GM18873 (cell line): ENCODE data around the gene PHF11.
"Not testable (repeated sequence)": the region's sequence is repeated elsewhere in the genome, so short reads cannot be mapped to it uniquely, and the experiment has no call there.

Experiments
- ATAC-seq: cut with Tn5 transposase; IDR thresholded peaks from one replicate; pipeline ENCODE4 v1.9.1; 2021; ENCODE audit warnings: mild to moderate bottlenecking, moderate library complexity, moderate number of reproducible peaks; ENCODE audit not compliant: unreplicated experiment, low FRiP score

The PHF11 gene

DNA sequence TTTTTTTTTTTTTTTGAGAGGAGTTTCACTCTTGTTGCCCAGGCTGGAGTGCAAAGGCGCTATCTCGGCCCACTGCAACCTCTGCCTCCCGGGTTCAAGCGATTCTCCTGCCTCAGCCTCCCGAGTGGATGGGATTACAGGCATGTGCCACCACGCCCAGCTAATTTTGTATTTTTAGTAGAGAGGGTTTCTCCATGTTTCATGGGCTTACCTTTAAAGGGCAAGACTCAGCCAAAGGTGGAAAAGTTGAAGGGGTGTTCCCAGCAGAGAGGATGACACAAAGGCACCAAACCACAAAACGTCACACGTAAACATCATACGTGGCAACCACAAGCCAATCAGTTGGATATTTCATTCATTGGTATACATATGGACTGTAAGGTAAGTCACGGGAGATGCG is 1.1 kb downstream of the PHF11 start:
- ATAC-seq = not testable (repeated sequence)

DNA sequence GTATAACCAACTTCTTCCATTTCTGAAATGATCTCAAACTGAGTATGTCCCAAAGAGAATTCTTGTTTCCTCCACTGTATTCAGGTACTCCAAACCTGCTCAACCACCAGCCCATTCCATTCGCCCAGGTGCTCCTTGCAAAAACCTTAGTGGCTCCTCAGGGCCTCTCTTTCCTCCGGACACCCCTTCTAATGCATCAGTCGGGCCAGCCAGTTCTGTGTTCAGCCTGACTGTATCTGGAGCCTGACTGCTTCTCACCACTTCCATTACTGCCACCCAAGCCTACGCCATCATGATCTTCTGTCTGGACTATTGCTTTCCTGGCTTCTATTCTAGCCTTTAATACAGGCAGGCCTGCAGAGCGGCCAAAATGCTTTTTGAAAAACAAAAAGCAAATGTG is 1.5 kb downstream of the PHF11 start:
- no peak for ATAC-seq

DNA sequence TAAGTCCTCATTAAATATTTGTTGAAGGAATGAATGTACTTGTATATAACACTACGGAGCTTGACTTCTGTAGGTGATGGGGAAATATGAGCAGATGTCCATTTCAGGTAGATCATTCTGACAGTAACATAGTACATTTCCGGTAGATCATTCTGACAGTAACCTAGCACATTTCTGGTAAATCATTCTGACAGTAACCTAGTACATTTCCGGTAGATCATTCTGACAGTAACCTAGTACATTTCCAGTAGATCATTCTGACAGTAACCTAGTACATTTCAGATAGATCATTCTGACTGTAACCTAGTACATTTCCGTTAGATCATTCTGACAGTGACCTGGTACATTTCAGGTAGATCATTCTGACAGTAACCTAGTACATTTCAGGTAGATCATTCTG is 2.5 kb downstream of the PHF11 start:
- no peak for ATAC-seq

DNA sequence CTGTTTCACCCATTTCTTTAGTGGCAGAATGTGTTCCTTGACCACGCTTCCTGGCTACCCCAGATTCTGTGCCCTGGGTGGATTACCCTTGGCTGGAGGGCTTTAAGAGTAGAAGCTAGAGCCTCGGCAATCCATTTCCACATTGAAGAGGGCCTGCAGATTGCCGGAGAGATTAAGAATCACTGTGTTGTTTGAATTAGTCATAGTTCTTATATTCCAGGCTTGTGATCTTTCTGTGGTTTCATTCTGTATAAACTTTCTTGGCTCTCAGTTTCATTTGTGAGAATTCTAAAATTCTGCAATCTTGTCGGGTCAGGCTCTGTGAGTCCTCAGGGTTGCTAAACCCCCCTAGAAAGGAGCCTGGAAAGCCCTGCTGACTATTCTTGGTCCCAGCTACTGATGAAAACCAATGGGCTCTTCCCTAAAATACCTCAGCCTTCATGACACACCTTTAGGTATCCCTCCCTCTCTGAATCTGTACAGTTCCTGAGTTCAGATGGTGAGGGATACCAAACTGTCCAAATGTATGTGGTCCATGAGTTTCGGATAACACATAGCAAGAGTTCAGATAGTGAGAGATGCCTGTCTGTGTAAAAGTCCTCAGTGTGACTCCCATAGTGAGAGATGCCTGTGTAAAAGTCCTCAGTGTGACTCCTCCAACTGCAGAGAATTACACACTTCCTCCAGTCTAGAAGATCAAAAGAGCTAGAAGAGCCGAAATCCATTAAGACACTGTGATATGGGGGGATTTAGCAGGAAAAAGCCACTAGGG is 4.3 kb downstream of the PHF11 start:
- no peak for ATAC-seq

- ATAC-seq = no peak
Observed at GRCh38 chr13:49502954-49503353, 7.2 kb downstream of the PHF11 start.

- ATAC-seq = no peak
Observed at GRCh38 chr13:49503951-49504350, 8.2 kb downstream of the PHF11 start.

GRCh38 chr13:49512578-49512977 is 16.8 kb downstream of the PHF11 start:
- no peak for ATAC-seq

DNA sequence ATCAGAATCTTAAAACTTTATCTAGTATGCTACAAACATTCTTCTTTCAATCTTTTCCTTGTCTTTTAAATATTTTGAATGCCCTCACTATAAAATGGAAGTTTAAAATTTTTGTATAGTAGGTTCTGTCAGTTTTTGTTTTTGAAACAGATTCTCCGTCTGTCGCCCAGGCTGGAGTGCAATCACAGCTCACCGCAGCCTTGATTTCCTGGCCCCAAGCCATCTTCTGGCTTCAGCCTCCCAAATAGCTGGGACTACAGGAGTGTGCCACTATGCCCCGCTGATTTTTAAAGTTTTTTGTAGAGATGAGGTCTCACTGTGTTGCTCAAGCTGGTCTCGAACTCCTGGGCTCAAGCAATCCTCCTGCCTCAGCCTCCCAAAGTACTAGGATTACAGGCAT is 20.7 kb downstream of the PHF11 start:
- ATAC-seq = no peak

DNA sequence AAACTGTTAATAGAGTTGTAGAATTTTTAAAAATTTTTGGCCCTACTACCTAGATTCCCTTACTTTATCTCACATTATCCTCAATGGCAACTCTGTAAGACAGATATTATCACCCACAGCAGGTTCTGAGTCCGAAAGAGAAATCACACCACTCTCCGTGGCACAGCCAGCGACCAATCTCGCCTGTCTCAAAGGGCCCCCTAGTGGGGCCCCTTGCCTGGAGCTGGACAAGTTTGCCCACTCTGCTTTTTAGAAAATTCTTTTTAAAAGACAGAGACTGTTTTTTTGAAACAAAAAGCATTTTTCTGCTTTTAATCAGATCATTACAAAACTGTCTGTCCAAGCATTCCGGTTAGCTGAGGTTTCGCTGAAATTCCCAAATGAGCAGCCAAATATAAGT is 21.7 kb downstream of the PHF11 start:
- ATAC-seq = no peak

- no peak for ATAC-seq
Observed at GRCh38 chr13:49521224-49521623, 25.5 kb downstream of the PHF11 start.

- no peak for ATAC-seq
Observed at GRCh38 chr13:49524740-49525501, 29.2 kb downstream of the PHF11 start.

GRCh38 chr13:49527123-49527522 is 31.4 kb downstream of the PHF11 start:
- no peak for ATAC-seq

GRCh38 chr13:49528161-49528560 is 32.4 kb downstream of the PHF11 start:
- no peak for ATAC-seq

DNA sequence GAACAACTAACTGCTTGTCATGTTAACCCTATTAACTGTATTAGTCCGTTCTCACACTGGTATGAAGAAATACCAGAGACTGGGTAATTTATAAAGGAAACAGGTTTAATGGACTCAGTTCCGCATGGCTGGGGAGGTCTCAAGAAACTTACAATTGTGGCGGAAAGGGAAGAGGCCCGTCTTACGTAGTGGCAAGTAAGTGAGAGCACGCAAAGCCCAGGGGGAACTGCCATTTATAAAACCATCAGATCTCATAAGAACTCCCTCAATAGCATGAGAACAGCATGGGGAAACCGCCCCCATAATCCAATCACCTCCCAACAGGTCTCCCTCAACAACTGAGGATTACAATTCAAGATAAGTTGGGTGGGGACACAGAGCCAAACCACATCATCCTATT is 34.7 kb downstream of the PHF11 start:
- ATAC-seq = no peak

- ATAC-seq = no peak
Observed at GRCh38 chr13:49532593-49532992, 36.8 kb downstream of the PHF11 start.

GRCh38 chr13:49533011-49533410 is 37.3 kb downstream of the PHF11 start:
- ATAC-seq = no peak

DNA sequence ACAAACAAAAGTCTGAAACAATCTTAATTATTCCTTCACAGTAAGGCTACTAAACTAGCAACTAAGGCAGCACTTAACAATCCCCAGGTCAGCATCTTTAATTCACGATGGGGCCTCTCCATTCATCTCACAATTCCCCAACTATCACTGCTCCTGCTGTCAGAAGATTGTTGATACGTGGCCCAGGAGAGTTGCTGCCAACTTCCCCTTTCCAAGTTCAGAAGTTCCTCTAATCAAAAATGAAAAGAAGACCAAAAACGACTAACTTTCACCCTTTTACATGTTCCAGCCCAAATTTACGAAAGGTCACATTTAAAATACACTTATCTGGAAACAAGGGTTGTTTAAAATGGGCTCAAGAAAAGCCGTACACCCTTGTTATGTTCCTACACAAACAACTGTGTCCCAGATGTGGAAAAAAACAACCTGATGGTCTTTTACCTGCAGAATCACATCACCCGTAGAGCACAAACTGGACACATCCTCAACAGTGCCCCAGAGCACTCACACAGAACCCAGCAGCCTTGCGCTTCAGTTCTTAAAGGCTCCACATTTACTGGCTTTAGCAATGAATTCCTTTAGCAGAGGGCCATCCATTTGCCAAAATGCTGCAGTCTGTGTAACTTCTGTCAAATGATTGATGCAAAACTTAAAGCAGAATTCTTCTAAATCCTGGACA is 38.0 kb downstream of the PHF11 start:
- no peak for ATAC-seq

DNA sequence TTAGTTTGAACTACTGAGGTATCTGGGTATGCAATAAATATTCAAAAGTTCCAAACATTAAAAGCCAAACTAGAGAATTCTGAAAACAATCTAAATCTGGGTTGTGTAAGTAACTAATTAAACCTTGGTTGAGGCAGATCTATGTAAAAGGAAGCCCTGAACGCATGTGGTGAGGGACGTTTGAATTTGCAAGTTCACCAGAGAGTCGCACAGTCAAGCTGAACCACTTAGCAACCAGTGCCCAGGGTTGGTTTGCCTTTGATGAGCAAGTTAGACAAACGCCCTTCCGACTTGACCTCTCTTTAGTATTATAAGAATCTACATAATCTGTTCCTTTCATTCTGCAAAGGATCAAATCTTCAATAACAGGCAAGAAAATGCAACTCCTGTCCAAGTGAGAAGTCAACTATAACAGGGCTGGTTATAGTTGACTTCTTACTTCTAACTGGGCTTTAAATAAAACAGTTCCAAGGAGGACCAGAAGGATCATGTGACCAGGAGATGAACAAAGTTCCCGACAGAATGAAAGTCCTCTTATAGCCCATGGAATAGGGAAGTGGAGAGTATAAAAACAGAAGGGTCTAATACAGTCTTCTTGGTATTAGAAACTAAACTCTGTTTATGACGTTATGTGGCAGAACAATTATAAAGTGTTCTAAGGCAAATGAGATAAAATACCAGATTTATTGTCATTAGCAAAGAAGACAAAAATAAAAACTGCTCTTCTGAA is 40.6 kb downstream of the PHF11 start:
- no peak for ATAC-seq

DNA sequence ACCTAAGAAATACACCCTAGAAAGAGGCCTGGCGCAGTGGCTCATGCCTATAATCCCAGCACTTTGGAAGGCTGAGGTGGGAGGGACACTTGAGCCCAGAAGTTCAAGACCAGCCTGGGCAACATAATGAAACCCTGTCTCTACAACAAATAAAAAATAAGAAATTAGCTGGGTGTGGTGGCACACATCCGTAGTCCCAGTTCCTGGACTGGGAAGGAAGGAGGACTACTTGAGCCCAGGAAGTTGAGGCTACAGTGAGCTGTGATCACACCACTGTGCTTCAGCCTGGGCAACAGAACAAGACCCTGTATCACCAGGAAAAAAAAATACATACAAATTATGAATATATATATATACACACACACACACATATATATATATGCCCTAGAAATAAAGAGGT is 42.7 kb downstream of the PHF11 start:
- no peak for ATAC-seq

GRCh38 chr13:49539313-49539712 is 43.6 kb downstream of the PHF11 start:
- no peak for ATAC-seq

DNA sequence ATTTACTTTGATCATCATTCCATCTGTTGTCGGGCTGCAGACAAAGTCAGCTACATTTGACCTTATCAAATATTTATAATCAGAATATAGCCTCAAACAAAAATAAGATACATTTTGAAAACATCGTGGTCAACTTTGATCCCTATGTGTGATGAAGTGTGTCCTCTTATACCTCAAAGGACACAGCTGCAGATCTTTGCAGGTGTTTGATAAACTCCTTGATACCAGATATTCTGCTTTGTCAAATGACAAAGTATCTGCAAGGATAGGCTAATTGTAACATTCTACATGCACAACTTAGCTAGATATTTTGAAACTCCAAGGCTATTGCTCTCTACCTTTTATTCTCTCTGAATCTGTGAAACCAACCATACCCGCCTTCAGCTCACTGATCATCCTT is 44.0 kb downstream of the PHF11 start:
- ATAC-seq = no peak
